Ramos (cell line): ENCODE results near the gene LLPH.

Experiments
- in situ Hi-C: fragments of 300-500 bp; cut with MboI; formaldehyde crosslinking; loops from one replicate; pipeline ENCODE4 v1.14.3; 2022; ENCODE audit warnings: low sequenced_read_pairs; ENCODE audit not compliant: unreplicated experiment

Gene LLPH

DNA sequence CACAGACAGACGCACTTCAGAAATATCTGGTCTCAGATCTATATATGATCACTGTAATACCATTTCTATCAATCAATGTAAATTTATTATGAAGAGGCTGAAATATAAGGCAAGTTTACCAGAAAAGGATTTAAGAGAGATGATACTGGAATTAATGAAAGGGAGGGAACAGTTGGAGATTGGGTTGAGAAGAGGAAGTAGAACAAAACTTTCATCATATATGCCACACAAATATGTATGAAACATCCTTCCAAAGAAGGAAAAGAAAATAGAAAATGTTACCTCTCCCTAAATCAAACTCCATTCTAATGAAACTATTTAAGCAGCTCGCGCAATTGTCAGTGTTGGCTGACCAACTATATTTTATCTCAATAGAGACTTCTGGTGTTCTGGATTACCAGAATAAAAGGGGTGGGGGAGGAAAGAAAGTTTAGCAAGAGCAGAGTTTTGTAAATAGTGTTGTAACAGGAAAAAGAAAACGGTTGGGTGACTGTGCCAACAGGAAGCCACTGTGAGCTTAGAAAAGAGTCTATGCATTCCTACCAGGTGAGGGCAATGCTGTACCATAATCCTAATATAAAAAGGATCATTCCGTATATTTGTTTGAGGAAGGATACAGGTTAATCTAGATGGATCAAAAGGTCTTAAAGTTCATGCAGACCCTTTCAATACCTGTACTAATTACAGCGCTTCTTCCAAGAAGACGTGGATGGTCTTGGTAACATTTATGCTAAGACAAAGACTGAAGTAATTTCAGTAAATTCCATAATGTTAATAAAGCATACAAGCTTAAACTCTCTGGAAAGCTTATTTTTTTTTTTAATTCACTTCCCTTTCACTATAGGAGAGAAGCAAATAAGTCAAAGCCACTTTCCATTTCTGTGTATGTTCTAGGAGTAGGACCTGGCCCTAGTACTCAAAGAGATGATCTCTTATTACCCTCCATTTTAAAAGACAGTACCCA is 14.5 kb upstream of the LLPH start:
- in situ Hi-C loops, result no loop called here

DNA sequence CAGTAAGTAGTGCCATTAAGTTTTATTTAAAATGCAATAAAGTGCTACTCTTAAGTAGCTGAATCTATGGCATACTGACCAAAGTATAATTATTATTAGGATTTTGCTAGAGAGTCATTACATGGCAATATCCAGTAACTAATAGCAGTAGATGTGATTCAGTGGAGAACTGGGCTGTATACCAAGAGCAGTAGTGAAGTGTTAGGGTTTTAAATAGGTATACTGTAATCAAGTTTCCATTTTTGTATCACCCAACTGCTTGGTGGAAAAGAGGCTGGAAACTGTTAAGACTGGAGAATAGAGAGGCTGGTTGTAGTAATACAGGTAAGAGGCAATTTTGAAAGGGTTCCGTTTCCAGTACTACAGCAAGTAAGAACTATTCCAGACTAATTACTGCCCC is 13.3 kb upstream of the LLPH start:
- in situ Hi-C loops, result no loop called here

DNA sequence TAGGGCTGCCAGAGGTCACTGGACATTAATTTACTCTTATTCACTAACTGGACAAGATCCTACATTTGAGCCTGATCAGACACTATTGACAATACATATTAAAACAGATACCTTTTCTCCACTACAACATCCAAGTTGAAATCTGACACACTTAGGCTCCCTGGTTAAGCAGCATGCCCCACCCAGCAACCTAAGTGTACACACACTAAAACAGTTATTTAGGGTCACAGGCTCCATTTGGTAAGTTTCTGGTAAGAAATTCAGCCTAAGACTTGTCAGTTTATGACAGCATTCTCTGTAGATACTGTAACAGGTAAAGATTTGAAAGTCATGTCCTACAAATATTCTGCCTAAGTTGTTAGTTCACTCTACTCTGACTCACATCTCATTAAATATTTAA is 12.3 kb upstream of the LLPH start:
- in situ Hi-C loops, result no loop called here

DNA sequence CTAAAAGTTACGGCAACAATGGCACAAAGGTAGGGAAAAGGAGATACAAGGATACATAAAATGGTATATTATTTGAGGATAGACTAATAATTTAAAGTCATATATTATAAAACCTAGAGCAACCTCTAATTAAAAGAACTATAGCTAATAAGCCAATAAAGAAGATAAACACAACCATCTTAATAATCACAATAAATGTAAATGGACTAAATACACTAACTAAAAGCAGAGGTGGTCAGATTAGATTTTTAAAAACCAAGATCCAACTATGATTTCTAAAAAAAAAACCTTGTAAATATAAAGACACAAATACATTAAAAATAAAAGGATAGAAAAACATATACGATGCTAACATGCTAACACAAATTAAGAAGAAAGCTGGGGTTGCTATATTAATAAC is 10.7 kb upstream of the LLPH start:
- in situ Hi-C loops, result no loop called here

DNA sequence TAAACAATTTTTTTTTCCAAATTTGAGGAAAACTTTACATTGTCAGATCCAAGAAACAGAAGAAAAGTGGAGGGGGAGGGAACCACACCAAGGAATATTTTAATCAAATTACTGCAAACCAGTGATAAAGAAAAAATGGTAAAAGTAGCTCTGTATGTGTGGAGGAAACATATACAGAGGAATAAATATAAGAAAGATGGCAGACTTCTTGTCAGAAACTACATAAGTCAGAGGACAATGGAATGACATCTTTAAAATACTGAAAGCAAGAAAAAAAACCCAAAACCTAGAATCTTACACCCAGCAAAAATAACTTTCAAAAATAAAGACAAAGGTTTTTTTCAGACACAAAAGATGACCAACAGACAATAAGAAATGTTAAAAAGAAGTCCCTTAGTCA is 10.2 kb upstream of the LLPH start:
- in situ Hi-C loops, result no loop called here

DNA sequence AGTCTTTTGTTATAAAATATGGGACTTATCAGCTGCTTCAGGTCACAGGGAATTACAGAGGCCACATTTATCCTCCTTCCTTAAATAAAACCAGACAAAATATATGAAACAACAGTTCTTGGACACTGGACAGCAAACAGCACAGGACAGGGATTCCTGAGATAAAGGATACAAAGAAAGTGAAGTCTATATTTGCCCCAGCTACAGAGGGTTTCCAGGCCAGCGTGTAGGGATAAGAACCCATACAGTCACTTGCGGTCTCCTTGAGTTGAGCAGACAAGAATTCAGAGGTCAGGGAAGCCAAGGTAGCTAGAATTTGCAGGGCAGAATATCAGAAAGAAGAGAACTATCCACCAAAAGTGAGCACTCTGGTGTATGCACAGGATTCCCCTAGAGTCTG is 8.8 kb upstream of the LLPH start:
- in situ Hi-C loops, result no loop called here

DNA sequence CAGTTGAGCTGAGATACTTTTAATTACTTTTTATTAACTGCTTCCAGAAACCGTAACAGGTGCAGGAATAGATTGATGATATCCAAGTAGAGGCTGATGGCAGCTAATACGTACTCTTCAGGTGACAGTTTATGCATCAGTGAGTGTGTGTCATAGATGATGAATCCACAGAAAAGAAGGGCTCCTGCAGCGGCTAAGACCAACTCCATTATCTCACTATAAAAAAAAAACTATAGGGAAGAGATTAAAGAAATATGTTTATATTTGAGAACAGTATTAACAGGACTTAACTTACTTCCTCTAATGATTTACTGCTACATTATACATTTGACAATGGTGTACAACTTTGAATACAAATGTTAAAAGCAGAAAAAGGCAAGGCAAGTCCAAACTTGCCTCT is 7.4 kb upstream of the LLPH start:
- in situ Hi-C loops, result no loop called here

DNA sequence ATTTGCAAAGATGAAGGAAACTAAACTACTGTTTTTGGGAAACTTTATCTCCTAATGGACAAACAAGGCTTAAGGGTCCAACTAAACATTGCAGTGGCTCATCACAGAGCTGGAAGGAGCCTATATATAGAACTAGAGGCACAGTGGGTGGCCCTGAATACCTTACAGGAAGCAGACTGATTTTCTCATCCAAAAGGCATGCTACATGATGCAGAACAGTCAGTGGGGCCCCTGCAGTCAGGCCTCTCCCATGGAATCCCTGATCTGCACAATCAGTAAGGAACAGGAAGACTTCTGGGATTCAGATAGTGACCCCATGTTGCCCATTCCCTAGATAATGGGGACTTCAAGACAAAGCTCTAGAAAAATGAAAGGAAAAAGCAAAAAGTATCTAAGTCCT is 1.9 kb upstream of the LLPH start:
- in situ Hi-C loops, result no loop called here

DNA sequence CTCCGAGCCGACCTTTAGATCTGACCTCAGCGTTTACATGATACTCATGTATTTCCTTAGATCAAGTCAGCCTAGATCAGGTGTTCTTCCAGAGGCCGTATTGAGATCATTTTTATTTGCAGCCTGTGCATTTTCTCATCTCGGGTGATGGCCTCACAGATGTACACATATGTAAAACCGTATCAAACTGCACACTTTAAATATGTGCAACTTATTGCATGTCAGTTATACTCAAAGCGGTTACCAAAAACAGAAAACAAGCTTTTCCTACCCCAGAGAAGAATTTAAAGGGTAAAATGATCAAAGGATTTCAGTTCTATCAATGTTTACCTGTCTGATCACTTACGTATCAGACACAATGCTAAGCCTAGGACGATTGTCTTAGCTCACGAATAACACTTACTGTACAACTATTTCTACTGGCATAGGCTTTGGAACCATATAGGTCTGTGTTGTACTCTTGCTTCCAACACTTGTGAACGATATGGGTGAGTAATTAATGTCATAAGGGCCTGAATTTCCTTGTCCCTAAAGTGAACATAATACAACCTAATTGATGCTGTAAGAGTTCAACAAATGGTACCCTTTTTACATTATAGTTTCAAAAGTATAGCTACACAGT is 628 bp upstream of the LLPH start:
- in situ Hi-C loops, result no loop called here

DNA sequence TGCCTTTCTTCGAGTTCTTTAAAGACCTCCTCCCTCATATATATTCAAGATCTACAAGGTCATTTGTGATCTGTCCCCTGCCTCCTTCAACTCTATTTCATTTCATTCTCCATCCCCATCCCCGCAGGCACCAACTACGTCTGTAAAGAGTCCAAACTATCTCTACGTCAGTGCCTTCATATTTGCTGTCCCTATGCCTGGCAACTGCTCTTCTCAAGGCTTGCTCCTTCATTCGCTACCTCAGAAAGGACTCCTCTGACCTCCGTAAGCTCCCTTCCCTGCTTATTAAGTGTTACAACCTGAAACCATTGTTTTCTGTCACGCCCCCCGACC is 650 bp downstream of the LLPH start:
- in situ Hi-C loops, result no loop called here

DNA sequence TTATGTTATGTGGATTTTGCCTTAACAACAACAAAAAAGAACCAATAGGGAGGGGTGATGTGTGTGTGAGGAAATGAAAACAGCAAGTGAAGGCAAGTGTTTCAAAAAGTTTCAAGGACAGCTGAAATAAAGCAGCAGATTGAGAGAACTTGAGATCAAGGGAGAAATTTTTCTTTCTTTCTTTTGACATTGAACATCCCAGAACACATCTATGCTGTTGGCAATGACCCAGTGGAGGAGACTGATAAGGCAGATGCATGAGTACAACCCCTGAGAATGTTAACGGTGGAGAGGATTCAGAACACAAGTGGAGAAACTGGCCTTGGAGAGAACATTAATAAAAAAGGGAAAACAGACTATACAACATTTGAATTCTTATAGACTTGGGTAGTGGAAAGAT is 2.9 kb downstream of the LLPH start:
- in situ Hi-C loops, result no loop called here

DNA sequence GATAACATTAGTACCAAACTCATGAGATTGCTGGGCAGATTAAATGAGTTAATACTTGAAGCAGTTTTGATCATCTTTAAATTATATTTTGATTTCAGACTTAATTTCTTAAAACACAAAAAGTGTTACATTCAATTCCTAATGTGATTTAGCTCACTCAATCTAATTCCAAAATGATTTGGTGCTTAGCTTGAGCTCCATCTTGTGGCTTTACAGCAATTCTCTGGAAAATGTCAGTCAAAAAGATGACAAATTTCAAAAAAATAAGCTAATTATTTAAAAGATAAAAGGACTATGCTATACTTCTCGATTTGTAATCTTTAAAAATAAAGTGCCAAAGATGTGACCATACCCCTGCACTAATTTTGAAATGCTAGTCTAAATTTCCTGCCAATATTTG is 10.1 kb downstream of the LLPH start:
- in situ Hi-C loops, result no loop called here

DNA sequence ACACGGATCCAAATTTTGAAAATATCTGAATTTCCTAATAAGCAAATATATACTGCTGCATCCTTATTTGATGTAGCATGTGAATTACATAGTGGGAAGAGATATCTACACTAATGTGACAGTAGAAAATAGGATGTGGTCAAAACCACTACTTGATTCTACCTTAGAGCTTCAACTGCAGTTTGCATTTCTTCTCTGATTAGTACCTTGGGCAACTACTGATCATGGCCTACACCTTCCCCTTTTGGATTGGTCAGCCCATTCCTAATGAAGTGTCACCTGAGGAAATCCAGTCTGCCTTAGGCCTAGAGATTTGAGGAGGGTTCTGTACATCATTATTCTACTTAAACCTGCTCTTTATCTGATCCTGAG is 10.7 kb downstream of the LLPH start:
- in situ Hi-C loops, result no loop called here

DNA sequence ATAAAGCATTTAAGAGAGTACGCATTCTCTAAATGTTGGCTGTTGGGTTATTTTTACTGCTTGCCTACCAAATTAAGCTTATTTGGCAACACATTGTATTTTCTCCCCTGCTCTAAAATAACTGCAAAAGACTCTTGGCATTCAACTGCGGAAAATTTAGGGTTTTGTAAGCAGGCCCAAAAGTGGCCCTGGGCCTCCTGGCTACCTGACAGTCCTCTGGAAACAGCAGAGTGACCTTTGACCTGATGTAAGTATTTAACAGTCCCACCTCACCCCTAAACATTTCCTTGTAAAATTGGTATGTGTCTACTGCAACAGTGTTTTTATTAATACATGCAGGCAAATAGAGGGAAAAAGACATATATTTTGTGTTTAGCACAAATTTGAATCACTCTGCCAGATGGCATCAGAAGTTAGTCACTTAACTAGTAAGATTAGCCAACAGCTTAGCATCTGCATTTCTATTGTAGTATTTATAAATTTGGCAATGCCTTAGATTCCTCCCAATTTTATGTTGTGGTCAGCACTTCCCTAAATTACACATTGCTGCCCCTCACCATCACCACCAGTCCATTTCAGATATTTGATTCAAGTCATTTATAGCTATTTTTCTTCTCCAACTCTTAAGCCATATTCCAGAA is 11.2 kb downstream of the LLPH start:
- in situ Hi-C loops, result no loop called here

DNA sequence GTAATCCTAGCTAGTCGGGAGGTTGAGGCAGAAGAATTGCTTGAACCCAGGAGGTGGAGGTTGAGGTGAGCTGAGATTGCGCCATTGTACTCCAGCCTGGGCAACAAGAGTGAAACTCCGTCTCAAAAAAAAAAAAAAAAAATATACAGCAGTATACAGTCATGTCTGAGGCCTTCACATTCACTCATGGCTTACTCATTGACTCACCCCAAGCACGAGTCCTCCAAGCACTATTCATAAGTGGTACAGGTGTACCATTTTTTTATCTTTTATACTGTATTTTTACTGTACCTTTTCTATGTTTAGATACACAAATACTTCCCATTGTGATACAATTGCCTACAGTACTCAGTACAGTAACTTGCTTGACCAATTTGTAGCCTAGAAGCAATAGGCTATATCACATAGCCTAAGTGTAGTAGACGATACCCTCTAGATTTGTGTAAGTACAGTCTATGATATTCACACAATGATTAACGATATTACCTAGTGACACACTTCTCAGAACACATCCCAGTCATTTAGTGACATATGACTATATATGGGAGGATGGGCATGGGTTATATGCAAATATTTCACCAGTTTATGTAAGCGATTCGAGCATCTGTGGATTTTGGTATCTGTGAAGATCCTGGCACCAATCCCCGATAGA is 12.2 kb downstream of the LLPH start:
- in situ Hi-C loops, result no loop called here

DNA sequence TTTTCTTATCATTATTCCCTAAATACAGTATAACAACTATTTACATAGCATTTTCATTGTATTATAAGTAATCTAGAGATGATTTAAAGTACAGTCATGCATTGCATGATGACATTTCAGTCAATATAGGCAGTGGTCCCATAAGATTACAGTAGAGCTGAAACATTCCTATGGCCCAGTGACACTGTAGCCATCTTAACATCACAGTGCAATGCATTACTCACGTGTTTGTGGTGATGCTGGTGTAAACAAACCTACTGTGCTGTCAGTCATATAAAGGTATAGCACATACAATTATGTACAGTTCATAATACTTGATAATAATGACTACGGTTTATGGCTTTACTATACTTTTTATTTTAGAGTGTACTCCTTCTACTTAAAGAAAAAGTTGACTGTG is 13.3 kb downstream of the LLPH start:
- in situ Hi-C loops, result no loop called here

DNA sequence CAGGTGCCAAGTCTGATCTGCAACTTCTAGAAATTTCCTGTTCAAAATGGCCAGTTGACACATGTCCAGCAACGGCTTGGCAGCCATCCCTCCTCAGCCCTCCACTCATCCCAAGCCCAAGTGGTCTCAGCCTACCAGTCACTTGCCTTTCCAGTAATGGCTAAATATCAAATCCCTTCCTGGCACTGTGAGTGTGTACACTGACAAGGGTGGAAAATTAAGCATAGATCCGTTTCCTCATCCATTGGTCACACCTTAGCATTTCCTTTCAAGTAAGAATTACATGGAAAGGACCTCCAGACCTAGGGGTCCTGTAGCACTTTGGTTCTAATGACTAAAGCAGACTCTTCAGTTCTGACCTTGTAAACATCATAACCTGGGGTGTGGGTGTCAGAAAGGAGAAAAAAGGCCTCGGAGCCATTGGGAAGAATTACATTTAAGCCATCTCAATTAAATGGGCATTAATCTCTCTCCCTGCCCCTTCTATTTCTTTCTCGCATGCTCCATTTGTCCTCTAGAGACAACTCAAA is 15.4 kb downstream of the LLPH start:
- in situ Hi-C loops, result no loop called here

DNA sequence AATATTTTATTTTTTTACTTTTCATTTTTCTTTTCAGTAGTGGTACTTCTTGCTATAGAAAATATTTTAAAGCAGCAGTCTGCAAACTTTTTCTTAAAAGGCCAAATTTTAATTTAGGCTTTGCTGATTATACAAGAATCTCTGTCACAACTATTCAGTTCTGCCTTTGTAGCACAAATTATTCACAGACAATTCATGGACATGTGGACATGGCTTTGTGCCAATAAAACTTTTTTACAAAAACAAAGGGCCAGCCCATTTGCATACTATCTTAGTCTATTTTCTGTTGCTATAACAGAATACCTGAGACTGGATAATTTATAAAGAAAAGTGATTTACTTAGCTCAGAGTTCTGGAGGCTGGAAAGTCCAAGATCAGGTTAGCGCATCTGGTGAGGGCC is 17.1 kb downstream of the LLPH start:
- in situ Hi-C loops, result no loop called here

DNA sequence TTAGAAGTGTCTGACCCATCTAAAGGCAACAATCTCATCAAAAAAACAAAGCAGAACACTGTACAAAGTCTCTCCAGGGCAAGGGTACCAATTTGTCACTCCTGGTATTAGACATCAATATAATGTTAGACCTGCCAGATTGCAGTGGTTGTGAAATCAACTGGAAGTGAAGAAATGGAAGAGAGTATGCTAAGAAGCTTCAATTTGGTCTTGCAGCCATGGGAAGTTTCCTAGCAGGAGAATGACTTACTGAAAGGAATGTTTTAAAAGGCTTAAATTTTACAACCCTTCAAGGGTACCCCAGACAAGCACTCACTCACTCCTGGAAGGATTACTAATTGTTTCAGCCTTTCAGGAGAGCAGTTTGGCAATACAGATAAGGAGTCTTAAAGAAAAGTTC is 18.9 kb downstream of the LLPH start:
- in situ Hi-C loops, result no loop called here

DNA sequence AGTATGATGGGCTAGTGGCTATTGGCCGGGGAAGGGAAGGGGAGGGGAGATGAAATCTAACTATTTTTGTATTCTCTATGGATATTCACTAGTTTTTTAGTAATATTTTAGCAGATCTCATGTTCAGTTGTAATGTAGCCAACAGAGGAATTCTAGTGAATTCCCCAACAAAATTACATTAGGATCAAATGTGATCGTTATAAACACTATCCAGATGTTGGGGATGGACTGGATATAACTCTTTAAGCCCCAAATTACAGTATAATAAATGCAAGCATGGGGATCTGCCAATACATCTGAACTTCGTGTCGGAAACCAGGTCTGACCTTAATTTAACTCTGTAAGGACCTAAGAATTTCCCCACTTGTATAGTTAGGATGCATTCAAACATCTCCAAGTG is 21.5 kb downstream of the LLPH start:
- in situ Hi-C loops, result no loop called here

DNA sequence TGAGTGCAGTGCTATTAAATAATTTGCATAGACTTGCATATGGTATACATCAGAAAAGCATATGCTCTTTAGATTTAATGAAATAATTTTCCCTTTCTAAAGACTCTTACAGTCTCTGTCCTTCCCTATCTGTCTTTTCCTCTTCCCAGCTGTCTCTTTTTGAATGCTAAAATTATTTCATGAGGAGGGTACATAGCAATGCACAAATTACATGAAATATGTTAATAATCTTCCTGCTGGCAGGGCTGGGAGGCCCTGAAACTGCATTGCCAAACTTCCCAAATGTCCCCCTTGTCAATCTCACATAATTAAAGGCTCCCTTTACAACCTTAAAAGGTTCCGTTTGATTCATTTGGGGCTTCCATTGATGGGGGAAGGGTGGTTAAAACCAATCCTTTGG is 22.2 kb downstream of the LLPH start:
- in situ Hi-C loops, result no loop called here
